GM21390 (cell line): ENCODE results near the gene POFUT2.

Experiments
- ATAC-seq: cut with Tn5 transposase; IDR thresholded peaks from one replicate; pipeline ENCODE4 v1.9.1; 2021; ENCODE audit not compliant: unreplicated experiment

The POFUT2 gene

DNA sequence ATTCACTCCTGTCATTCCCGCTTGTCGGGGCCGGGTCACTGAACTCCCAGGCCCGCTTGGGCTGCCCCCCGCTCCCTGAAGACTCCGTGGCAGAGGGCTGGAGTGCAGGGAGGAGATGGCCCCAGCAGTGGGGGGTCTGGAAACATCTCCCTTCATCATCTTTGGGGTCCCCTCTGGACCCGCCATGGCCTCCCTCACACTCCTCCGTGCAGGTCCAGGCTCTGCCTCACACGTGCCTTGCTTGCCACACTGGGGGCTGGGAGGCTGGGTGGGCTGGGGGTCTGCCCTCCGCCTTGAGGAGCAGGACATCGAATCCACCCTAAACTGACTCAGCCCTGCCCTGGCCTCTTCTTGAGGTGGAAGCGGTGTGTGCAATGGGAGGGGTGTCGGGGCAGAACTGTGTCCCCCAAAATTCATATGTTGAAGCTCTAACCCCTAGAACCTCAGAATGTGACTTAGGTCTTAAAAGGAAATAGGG lies 35.2 kb downstream of the POFUT2 start:
- no peak for ATAC-seq

DNA sequence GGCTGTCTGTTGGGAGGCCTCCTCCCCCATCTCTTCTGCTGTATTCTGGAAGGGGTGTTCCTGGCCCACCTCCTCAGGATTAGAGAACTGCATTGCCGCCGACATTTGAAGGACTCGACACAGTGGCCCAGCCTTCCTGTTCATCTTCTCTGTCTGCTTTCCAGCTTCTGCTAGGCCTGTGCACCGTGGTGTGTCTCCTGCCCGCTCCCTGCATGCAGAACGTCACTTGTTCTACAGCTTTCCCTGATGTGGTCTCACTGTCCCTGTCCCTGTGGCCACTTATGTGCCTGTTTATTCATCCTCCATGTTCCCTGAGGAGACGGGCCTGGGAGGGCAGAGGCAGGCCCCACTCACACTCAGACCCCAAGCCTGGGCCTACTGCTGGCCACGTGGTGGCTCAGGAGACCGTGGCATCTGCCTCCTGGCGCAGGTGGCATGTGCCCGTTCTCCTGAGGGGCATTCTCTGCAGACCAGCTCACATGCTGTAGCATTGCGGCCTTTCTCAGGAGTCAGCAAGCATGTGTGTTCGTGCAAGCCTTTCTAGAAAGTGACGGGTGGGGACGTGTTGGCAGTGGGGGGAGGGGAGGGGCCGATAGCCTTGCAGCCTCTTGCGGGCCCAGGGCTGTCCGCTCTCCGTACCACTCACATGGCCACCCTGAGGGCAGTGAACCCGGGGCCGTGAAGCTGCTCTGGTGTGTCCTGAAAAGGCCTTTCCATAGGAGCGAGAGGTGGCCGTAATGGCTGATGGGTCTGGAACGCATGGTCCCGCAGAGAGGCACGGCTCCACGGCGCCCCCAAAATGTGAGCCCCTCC lies 35.9 kb downstream of the POFUT2 start:
- no peak for ATAC-seq

DNA sequence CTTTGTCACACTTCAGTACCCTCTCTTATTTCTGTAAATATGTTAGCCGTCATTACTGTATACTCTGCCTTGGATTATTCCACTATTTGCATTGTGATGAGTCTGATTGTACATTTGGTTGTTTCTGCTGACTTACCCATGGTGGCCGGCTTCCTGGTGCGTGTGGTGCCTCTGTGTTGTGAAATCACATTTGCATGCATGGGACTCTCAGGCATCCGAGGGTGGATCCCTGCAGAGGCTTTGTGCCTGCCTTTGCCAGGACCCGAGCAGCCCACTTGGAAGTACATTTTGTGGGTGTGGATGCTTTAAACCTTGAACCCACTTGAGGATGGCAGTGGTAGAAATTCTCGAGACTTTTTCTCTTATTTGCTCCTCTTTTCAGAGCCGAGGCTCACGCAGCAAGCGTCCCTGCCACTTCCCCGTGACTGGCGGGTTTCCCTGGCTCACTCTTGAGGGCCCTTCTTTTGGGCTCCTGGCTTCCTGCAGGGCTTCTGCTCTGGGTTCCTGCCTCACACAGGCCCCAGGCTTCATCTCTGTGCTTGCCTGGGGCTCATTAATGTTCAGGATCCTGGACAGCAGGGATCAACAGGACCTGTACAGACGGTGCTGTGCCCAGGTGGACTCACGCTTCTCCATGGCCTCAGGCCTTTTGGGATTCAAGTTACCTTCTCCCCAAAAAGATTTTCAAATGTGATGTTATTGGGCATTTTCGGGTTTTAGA lies 36.6 kb downstream of the POFUT2 start:
- no peak for ATAC-seq

DNA sequence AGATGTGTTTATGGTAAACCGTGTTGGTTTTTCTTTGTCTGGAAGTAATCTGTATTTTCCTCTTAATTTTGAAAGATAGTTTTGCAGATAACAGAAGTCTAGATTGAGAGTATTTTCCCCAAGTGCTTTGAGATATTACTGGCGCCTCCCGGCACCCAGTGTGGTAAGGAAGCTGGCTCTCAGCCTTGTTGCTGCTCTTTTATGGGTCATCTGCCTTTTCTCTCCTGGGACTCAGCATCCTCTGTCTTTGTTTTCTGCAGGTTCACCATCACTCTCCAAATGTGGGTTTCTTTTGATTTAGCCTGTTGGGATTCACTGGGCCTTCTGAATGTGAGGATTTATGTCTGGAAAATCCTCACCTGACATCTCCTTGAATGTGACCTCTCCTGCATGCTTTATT lies 37.4 kb downstream of the POFUT2 start:
- no peak for ATAC-seq

DNA sequence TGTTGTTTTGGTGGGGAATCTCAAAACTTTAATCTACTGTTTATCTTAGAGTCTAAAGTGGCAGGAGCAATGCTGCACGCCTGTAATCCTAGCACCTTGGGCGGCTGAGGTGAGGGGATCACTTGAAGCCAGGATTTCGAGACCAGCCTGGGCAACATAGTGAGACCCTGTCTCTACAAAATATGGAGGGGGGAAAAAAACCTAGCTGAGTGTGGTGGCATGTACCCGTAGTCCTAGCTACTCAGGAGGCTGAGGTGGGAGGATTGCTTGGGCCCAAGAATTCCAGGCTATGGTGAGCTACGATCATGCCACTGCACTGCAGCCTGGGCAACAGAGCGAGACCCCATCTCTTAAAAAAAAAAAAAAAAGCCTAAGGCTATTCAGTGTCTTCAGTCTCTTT lies 38.1 kb downstream of the POFUT2 start:
- ATAC-seq, result no peak

DNA sequence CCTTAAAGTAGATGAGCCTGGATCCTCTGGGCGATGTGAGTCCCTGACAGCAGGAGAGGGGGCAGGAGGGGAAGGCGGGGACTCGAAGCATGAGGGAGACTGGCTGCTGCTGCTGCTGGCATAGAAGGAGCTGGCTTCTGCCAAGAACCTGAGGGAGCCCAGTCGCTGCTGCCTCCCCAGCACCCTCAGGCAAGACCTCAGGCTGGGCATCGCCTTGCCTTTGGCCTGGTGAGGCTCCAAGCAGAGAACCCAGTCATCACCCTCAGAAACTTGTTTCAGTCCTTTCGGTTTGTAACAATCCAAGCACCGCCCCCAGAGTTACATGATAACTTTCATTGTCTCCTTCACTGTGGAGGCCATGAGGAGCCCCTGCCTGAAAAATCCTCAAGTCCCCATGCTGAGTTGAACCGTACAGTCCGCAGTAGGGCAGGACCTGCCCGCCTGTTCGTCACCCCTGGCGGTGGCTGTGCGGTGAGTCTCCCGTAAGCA lies 38.8 kb downstream of the POFUT2 start:
- ATAC-seq, result no peak

DNA sequence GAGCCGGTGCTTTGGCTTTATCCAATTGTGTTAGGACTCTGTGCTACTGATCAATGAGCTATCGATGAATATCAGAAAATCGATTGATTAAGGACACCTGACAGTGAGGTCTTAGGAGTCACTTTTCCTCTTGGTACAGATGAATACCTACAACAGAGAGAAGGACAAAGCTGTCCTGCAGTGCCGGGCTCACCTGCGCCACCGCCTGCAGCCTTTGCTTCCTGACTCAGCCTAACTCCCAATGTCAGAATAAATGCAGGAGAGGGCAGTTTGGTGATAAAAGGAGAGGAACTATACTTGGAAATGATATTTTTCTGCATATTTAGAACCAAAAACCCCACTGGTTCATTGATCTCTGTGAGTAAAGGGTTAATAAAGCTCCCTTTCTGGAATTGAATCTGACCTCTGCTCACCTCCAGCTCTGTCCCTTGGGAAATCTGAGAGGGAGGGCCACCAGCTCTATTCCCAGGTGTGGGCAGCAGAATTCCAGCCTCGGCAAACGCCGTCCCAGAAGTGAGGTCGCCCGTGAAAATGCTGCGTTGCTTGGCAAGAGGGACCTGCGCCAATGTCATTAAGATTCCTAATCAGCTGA lies 39.3 kb downstream of the POFUT2 start:
- no peak for ATAC-seq

DNA sequence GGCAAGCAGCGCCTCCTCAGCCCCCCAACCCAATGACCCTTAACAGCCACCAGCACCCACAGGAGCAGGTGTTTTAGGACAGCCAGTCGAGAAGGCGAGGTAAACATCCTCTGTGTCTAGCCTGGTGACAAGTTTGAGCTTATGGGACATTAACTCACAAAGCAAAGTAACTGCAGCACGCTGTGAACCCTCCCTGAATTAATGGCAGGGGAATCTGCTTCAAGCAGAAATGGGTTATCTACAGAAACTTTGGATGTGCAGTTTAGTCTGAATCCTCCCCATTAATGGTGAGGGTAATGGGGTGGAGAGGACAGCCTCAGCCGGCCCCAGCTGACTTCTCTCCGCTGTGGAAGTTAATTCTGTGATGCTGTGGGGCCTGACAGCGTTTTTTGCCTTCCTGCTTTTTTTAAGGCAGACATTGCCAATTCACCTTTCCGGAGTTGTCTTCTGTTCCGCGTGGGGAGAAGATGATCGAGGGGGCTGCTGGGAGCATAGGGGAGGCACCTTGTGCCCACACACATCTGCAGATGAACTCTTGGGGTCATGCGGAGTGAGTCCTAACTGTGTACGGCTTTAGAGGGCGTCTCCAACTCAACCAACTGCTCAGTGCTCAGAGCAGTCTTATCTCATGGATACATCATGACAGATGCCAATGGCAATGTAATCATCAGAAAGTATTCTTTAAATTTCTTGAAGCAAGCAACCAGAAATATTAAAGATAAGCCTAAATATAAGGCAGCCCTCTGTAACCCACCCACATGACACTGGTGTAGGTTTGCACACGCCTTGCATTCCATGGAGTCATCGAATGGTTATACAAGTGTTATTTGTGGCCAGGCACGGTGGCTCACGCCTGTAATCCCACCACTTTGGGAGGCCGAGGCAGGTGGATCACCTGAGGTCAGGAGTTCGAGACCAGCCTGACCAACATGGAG lies 41.0 kb downstream of the POFUT2 start:
- ATAC-seq, result no peak

DNA sequence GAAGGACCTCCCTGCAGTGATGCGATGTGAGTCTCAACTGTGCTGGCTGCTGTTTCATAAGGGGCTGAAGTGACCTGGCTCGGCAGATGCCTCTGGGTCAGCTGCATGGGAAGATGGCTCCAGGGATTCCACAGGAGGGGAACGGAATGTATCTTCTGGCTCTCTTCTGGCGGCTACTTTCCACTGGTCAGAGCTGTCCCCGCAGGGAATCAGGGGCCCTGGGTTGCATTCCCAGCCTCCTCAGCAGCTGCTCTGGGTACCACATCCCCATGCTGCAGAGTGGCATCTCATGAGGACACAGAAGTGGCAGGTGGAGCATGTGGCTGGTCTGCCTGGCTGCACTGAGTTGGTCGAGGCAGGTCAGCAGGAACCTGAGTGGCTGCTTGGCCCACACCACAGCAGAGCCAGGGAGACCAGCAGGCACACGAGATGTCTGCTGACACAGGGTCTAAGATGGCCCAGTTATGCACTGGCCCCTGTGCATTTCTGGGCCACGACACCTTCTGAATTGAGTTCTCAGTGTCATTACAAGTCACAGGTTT lies 42.8 kb downstream of the POFUT2 start:
- ATAC-seq, result no peak

DNA sequence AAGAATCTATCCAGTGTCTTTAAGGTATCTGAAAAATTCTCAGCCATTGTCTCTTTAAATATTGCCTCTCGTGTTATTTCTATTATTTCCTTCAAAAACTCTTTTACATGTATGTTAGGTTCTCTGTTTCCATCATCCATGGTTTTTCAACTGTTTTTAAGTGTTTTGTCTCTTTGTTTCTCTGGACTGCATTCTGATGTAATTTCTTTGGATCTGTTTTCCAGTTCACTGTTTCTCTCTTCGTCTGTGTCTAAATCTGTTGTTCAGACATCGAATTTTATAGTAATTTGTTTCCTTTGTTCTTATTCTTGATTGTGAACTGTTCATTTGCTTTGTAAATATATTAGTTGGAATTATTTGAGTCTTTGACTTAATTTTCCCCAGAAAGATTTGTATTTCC lies 44.1 kb downstream of the POFUT2 start:
- no peak for ATAC-seq

DNA sequence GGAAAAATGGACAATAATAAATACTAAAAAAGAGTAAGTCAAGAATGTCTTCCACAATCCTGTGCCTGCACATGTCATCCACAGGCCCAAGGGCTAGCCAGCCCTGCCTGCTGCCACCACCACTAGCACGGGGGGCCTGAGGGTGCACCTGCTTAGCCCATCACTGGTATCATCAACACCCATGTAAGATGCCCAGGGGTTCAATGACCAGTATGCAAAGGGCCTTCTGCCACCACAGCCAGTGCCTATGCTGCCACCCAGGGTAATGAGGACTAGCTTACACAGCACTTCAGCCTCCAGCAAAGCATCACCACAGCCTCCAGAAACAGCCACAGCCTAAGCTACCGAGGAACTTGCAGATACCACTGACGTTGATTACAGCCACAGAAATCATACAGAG lies 46.3 kb downstream of the POFUT2 start:
- ATAC-seq, result no peak

DNA sequence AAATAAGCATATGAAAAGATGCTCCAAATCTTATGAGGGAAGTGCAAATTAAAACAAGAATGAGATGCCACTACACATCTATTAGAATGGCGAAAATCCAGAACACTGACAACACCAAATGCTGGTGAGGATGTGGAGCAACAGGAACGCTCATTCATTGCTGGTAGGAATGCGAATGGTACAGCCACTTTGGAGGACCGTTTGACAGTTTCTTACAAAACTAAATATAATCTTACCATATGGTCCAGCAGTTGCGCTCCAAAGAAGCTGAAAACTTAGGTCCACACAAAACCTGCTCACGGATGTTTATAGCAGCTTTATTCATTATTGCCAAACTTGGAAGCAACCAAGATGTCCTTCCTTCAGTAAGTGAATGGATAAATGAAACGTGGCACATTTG lies 50.3 kb downstream of the POFUT2 start:
- no peak for ATAC-seq

DNA sequence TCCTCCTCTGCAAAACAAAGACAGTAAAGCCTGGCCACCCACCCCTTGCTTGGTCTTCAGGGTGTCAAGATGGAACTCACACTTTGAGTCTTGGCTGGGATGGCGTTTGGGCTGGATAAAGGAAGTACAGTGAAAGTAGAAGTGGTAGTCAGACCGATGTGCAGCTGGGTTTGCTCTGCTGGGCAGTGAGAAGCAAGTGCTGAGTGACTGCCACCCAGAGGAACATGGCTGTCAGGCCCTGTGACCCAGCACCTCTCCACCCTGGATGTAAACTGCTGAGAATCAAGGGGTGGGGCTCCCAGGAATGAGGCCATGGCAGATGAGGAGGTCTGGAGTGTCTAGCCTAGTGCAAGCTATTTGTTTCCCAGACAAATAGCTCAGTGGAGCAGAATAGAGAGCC lies 51.2 kb downstream of the POFUT2 start:
- no peak for ATAC-seq

DNA sequence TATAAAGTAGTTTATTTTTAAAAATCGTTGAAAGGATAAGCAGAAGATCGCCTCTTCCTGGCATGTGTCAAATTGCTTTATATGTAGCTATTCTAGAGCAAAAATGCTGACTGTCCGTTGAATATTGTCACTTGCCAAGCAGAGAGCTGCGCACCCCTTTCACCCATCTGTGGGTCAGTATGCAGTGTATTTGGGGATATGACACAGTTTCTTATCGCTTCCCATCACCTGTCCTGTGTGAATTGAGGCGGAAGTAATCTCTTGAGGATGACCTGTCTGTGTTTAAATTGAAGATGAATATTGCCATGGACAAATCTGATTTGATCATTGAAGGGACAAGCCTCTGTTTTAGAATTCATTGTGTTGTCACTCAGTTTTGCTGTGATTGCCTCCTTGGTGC lies 52.2 kb downstream of the POFUT2 start:
- ATAC-seq, result no peak

DNA sequence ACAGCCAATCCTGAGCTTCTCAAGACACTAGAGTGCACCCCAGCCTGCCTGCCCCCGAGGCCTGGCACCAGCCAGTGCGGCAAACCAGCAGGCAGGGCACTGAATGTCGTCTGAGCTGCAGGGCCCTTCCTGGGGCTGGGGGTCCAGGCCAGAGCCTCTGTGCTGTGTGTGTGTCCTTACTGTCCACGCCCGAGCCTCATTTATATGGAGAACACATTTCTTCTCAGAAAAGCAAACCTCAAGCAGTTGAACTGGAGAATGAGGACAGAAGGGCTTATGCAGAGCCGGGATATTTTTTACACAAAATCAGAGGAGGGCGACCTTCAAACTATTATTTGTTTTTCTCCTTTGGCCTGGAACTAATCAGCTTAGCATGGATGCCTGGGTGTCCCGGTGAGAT lies 52.7 kb downstream of the POFUT2 start:
- no peak for ATAC-seq

DNA sequence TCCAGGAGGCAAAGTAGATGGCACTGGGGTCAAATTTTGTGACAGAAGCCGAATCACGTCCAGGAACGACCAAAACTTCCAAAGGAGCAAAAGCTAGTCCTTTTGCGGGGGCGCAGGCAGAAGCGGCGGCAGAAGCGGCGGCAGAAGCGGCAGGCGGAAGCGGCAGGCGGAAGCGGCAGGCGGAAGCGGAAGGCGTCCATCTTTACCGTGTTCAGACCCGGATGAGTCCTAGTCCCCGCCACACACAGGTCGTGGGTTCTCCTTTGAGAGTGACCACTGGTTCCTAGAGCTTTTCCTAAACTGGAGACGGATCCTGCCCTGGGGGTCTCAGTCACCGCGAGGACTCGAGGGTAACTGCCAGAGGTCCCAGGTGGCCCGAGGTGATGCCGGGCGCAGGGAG lies 53.6 kb downstream of the POFUT2 start:
- ATAC-seq, result no peak

DNA sequence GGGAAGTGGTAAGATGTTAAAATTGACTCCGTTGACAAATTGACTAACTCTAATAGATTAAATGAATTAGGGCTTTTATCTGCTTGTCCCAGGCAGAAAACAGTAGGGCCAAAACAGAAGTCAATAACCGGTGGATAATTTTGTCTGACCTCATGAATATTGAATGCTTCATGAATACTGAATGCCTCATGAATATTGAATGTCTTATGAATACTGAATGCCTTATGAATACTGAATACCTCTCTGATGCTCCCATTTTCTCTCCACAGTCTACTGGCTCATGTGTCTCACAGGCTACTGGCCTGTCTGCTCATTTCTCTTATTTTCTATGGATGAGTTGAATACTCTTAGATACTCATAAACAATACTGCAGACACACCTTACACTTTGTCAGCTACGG lies 56.0 kb downstream of the POFUT2 start:
- ATAC-seq, result no peak

DNA sequence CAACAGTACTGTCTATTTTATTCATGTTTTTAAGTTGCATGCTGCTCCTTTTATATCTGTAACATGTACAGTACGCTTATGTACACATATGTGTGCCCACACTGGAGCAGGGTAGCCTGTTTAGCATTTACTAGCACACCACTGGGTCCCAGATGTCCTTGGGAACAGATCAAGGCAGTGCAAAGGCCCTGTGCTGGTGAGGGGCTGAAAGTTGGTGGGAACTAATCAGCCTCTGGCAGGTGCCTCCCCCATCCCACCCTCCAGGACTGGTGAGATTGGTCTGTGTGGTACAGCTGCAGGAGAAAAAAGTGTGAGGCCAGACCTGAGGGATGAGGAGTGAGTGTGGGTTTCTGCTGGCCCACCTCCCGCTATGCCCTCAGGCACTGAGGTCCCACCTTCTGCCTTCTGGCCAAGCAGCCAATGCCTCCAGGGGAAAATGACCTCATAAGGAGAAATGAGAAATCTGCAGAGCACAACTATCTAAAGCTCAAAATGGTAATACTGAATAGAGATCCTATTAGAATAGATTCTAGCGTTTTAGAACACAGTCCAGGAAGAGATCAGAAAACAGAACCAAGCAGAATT lies 58.9 kb downstream of the POFUT2 start:
- no peak for ATAC-seq

DNA sequence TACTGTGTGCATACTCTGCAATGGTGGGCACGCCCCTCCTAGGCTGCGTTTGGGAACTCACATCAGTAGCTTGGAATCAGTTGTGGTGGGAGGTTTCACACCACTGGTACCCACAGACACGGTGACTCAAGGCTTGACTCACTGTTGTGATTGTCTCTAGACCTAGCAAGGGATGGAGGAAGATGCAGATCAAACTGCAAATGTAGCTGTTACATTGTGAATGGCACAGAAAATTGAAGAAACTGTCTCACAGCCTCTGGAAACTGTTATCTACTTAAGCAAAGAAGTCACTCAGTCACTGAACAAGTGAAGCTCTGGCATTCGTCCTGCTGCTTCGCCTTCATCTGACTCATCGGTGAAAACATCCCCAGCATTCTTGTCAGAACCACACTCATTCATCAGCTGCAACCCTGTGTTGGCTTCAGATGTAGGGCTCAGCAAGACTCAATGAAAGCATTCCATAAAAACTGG lies 59.5 kb downstream of the POFUT2 start:
- ATAC-seq, result no peak

DNA sequence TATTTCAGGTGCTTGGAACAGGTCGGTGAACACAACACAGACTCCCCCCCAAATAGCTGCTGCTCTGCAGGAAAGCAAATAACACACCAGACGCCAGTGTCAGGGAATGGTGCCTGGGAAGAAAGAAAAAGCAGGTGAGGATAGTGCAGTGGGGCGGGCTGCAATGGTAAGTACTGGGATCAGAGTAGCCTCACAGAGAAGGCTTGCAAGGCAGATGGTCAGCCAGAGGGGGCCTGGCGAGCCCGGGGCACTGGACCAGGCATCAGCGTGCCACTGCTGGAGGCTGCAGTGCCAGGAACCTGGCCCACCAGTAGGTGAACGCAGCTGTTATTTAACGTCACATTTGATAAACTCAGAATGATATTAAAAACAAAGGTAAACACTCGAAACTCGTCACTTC lies 60.0 kb downstream of the POFUT2 start:
- no peak for ATAC-seq
